GM12892 (cell line): Measurements from ENCODE around the gene RASSF10.

ENCODE experiments used
- POLR2A ChIP-seq: IDR thresholded peaks from 2 replicates; pipeline ENCODE4 v1.6.1; 2011; ENCODE audit warnings: low read depth, low read length, control low read depth
- POLR2AphosphoS5 ChIP-seq: IDR thresholded peaks from 2 replicates; pipeline ENCODE4 v1.6.1; 2011; ENCODE audit warnings: low read depth, low read length, control low read depth

GRCh38 chr11:12968101-12968500 is 41.0 kb upstream of the RASSF10 start:
- TF ChIP-seq POLR2A (no peak), POLR2AphosphoS5 (no peak)
